Liver (tissue), 2 donors: ENCODE measurements around the gene SREBF1.

Source experiments
- FOXA1 ChIP-seq: IDR thresholded peaks from 2 replicates; pipeline ENCODE4 v1.6.1; 2016; ENCODE audit warnings: antibody characterized with exemption
- TAF1 ChIP-seq: conservative IDR thresholded peaks from 2 replicates; pipeline ENCODE4 v1.6.1; 2016; ENCODE audit warnings: antibody characterized with exemption, mild to moderate bottlenecking
- YY1 ChIP-seq: IDR thresholded peaks from 2 replicates; pipeline ENCODE4 v1.6.1; 2016; ENCODE audit warnings: antibody characterized with exemption, mild to moderate bottlenecking
- donor health status: healthy.

DNA sequence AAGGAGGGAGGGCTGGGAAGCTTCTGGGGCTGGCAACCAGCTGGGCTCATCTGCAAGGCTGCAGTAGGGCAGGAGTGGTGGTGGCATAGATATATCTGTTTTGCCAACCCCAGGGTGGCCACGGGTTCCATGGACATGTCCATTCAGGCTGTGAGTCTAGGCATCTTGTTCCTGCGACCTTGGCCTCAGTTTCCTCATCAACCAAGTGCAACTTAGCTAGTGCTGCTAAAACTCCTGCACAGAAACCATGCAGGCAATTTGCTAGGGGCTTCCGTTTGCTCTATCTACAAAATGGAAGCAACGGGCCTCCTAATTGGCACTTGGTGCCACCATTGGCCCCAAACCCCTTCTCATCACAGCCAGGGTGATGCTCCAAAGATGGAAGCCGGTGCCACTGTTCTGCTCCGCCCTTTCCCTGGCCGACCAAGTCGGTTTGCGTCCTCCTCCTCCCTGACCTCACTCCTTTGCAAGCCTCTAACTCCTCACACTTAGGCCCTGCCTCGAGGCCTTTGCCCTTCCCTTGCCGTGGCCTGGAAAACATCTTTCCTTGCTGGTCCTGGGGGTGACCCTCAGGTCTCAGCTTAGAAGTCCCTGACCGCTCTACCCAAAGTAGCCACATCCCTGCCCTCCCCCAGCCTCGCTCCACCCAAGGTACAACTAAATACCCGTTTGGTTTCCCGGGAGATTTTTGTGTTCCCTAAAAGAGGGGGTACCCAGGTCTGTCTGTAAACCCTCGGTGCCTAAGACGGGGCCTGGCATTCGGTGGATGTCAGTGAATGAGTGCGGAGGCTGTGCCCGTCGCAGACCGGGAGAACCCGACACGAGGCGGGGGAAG is 1.2 kb downstream of the SREBF1 start:
- TF ChIP-seq TAF1 (no peak), FOXA1 (no peak), YY1 (no peak)
